ENCODE measurements around the gene RANBP9. TPM values are rescaled to one million over a fixed set of nuclear protein-coding genes. Genes with fewer than 3 reads are reported as not detected.

The RANBP9 gene
- total and polyA plus RNA-seq, 9 of the 15 experiments (the other 6 are each of a cell fraction or from before 2014, with no cell fraction given): 27.5 to 130 (median 61.5) TPM

GRCh38 chr6:13614126-13614925 lies 97.3 kb downstream of the RANBP9 start (continued):
- TF ChIP-seq STAT6 (CRISPR knock-in tag; IDR thresholded peaks at IDR 0.05) (0 out of 2 replicates have a peak, but pooled peaks have one; percentile 25), YY1 (IDR thresholded peaks at IDR 0.05; ENCODE audit: borderline replicate concordance in 1 of 3, control insufficient read depth in 1 of 3, extremely low read depth in 1 of 3, insufficient read depth in 3 of 3, insufficient read length in 1 of 3, insufficient replicate concordance in 2 of 3, low read depth in 1 of 3, low read length in 2 of 3) (peak in 2 of 3 experiments; percentile 1 to 25), GATA2 (CRISPR knock-in tag; IDR thresholded peaks at IDR 0.05) (no peak), DEAF1 (CRISPR knock-in tag; IDR thresholded peaks at IDR 0.05) (no peak), IRF1 (CRISPR knock-in tag; IDR thresholded peaks at IDR 0.05; ENCODE audit: borderline replicate concordance) (0 out of 2 replicates have a peak, but pooled peaks have one; percentile 31), NR1H2 (CRISPR knock-in tag; IDR thresholded peaks at IDR 0.05) (no peak), RB1 (IDR thresholded peaks at IDR 0.05; ENCODE audit: low read depth) (peak; percentile 10; the same call in 1 of the 2 replicates), THRAP3 (IDR thresholded peaks at IDR 0.05; ENCODE audit: borderline replicate concordance) (no peak), BRD4 (IDR thresholded peaks at IDR 0.05) (peak; percentile 65), JUN (IDR thresholded peaks at IDR 0.05; ENCODE audit: borderline replicate concordance, low read depth, low read length) (no peak), JUN (CRISPR knock-in tag; IDR thresholded peaks at IDR 0.05; ENCODE audit: borderline replicate concordance) (no peak), EP400 (IDR thresholded peaks at IDR 0.05) (no peak), RBM34 (IDR thresholded peaks at IDR 0.05; ENCODE audit: borderline replicate concordance, insufficient read depth, low read length) (no peak), GTF2E2 (tag; IDR thresholded peaks at IDR 0.05) (peak; percentile 6), AFF4 (CRISPR knock-in tag; IDR thresholded peaks at IDR 0.05) (no peak), CBX1 (IDR thresholded peaks at IDR 0.05; ENCODE audit: low read depth) (0 out of 2 replicates have a peak, but pooled peaks have one; percentile 10)

Measured in K562 (cell line).